HG03025 (cell line): ENCODE measurements around the gene CTNNBIP1.
"Not testable (repeated sequence)": the region's sequence is repeated elsewhere in the genome, so short reads cannot be mapped to it uniquely, and the experiment has no call there.

ENCODE experiments used
- ATAC-seq: cut with Tn5 transposase; IDR thresholded peaks from one replicate; pipeline ENCODE4 v1.9.1; 2021; ENCODE audit warnings: mild to moderate bottlenecking, moderate library complexity; ENCODE audit not compliant: unreplicated experiment, low FRiP score

Gene CTNNBIP1, protein sequence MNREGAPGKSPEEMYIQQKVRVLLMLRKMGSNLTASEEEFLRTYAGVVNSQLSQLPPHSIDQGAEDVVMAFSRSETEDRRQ

DNA sequence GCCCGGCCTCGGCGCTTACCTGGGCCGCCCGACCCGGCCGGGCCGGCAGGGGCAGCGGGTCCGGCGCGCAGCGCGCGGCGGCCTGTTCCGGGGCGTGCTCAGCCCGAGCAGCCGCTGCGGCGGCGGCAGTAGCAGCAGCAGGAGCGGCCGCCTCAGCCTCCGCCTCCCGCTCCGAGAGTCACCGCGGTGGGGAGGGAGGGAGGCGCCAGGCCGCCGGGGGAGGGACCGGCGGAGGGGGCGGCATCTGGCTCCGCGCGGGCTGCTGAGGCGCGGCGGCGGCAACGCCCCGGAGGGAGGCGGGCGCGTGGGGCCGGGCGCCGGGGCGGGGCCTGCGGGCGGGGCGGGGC, at the start of gene CTNNBIP1:
CTNNBIP1 (minus strand) TSS at position 194 of the 347 bp plus-strand sequence. CDS start 38,205 bp downstream, outside the sequence.
- peak; percentile 58 for ATAC-seq

DNA sequence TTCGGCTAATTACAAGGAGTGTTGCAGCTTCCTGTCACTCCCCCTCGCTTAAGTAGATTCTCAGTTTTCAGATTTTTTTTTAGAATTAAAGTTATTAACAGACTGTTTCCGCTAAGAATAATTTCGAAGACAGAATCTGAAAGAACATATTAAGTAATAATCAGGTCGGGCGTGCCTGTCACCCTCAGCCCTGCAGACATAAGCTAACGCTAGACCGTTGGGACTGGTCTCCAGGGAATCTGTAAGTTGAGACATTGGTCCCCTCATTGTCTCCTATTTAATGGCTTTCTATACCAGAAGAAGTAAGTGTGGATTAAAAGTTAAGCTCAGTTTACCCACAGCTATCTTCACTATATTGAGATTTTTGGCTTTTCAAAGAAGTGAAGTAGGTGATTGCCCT, 47.7 kb upstream of the CTNNBIP1 start:
- no peak for ATAC-seq

DNA sequence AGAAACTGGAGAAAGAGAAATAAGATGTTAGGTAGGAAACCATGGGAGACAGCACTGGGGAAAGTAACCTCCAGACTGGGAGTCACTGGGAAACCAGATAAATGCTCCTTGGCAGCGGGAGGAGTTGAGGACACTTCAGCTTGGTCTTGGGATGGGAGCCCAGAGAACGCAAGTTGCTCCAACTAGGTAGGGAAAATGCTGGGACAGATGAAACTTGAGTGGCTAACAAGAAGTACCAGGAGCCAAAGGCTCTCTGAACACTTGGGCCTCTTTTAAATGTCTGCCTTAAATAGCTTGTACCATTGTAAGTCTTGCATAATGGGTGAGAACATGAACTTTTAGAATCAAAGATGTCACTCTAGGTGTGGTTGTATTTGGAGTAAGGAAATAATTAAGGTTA, 36.2 kb upstream of the CTNNBIP1 start:
- no peak for ATAC-seq

DNA sequence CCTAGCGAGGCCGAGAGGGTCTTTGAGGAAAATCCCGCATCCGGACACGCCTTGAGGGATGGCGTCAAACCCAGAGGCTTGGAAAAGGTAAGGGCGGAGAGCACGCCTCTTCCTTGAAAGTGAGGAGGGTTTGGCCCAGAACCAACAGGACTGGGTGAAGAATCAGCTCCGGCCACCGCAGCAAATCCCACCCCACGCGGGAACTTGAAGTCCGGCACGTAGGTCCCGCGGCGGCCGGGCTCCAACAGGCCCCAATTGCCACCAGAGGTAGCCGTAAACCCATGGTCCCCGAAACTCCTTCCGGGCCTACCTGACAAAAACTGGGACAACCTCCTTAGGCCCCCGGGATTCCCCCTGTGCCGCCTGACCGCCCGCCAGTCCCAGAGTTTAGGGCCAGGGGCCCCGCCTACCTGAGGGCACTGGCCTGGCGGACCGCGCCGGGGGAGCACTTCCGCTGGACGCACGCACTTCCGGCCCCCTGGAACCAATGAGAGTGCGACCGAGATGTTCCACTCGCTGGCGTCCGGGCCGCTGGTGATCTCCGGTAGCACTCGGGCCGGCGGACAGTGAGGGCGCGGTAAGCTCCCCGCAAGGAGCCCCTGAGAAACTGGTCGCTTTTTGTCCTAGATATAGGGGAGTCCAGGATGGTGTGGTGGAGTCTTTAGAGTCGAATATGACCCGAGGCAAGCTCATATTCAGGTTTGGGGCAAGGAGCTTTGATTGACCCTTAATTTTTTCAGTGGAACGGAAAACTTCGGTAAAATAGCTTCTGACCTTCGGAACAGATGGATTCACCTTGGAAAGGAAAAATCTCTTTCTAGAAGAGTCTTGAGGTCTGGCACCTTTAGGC, 33.1 kb upstream of the CTNNBIP1 start, which contains the start of the genes LZIC and NMNAT1:
LZIC (minus strand) TSS at position 453 of the 850 bp plus-strand sequence. CDS start 6,772 bp downstream, outside the sequence.
NMNAT1 (plus strand) TSS at position 537 of the 850 bp plus-strand sequence. CDS start 28,599 bp downstream, outside the sequence.
- ATAC-seq: peak; percentile 92

DNA sequence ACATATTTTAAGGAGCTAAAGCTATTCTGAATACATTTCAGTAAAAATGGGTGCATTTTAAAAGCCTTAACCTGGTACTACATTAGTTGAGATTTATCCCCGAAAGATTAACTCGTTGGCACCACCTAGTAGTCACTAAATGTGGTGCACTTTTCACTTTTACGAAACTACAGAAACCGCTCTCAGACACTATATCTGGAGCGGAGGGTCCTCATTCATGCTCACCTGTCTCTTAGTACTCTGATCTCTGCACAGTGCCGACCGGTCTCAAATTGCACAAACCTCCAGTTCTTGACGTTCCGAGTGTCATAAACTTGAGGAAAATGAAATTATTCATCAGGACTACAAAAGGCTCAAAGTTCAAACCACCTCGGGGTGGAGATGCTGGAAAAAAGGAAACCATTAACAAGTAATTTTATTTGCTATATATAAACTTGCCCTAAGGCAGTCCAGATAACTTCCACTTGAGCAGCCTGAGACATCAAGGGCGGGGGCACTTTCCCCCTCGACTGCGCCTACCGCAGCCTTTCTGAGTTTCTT, 32.4 kb upstream of the CTNNBIP1 start:
- no peak for ATAC-seq

DNA sequence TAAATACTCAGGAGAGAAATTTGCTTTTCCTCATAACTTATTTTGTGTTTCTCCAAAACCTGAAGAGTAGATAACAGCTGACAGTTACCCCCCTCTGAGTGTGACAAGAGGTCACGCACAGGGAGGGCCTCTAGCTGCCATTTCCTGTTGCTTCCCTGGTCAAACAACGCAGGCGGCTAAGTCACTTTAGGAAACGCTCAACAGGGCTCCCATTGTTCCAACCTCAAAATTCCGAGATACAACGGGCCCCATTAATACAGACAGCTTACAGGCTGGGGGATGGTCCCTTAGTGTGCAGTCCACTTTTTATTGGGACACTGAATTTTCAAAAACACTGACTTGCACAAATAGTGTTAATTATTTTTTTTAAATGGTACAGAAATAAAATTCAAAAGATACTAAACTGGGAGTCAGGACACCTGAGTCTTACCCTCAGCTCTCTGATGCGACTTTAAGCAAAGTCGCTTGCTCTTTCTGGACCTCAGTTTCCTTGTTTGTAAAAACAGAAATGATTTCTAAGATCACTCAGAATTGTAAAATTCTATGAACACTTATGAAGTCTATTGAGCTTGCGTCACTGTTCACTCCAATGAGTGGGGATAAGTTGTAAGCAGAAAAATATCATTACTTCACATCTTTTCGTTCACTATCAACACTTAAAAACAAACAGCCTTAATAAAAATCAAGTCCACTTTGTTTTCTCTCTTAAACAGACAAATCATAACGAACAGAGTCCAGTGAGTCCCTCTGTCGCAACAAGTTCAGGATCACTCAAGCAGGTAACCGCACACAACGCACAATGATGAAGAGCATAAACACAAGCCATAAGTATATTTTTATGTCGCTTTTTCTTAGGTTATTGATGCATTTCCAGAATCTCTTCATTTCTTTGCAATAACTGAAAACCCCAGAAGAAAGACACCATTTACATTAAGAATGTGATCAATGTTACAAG, 19.6 kb upstream of the CTNNBIP1 start:
- ATAC-seq: no peak

DNA sequence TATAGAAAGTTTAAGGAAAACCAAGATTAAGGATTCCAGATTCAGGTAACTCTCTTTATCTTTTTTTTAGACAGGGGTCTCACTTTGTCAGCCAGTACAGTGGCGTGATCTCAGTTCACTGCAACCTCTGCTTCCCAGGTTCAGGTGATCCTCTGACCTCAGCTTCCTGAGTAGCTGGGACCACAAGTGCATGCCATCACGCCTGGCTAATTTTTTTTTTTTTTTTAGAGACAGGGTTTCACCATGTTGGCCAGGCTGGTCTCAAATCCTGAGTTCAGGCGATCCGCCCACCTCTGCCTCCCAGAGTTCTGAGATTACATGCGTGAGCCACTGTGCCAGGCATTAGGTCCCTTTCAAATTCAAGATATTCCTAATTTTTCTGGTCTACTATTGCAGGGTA, 17.2 kb upstream of the CTNNBIP1 start:
- ATAC-seq: no peak

DNA sequence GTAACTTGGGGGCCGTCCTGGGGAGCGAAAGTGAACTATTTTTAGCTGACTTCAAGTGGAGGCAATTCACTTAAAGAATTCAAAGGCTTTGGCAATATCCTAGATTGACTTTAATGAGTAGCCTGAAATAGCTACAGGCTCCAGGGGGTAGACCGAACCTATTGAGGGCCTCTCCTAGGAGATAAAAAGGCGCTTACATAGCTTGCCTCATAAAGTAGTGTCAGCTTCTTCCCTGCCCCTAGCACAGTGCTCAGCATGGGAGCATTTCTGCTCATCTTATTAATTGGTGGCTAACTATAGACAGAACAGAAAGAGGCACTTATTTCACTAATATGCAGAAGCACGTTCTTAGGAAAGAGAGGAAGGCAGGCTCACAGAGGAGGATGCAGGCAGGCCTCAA, 12.3 kb upstream of the CTNNBIP1 start:
- ATAC-seq: no peak

DNA sequence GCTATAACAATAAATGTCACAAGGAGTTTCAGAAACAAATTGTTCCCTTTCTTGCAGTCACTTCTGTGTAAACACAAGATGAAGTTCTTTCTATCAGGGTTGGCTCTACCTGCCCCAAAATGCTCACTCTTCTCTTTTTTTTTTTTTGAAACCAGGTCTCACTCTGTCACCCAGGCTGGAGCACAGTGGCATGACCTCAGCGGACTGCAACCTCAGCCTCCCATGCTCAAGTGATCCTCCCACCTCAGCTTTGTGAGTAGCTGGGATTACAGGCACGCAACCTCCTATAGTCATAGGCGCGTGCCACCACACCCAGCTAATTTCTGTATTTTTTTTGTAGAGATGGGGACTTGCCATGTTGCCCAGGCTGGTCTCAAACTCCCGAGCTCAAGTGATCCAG, 10.5 kb upstream of the CTNNBIP1 start:
- ATAC-seq: no peak

DNA sequence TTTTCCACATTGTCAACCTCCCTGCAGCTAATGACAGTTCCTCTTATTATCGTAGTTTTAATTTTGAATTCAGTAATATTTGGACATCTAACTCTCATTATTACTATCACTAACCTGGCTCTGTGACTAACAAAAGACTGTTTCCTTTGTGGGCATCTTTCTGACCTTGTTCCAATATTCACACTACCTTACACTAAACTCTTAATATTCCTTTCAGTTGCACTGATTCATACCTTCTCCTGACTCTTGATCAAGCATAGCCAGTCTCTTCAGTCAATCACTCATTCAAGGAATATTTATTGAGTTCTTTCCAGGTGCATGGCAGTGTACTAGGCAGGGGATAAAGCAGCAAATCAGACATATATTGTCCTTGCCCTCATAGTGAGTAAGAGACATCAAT, 7.8 kb upstream of the CTNNBIP1 start:
- ATAC-seq: no peak

DNA sequence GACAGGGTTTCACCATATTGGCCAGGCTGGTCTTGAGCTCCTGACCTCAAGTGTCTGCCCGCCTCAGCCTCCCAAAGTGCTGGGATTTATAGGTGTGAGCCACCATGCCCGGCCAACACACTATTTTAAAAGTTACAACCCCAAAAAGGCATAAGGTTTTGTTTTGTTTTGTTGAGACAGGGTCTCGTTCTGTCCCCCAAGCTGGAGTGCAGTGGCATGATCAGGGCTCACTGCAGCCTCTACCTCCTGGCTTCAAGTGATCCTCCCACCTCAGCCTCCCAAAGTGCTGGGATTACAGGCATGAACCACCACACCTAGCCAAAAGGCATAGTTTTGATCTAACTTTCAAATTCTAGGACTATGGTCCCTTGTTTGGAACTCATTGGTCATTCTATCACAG, 7.4 kb upstream of the CTNNBIP1 start:
- ATAC-seq: not testable (repeated sequence)

DNA sequence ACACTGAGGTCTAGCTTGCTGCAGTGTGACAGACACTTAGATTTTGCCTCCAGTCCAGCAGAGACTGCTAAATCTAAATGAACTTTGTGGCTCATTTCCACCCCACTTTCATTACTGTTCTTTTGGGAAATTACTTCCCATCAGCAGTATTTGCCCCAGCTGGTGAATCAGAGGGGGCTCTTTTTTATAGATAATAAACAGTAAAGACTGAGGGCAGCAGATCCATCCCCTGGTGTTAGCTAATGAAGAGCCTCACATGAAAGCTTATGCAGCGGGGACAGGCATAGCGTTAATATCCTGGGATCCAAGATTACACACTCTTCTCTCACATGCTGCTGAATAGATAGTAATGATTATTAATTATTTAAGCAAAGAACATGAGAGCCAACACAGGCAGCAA, 6.4 kb upstream of the CTNNBIP1 start:
- no peak for ATAC-seq

DNA sequence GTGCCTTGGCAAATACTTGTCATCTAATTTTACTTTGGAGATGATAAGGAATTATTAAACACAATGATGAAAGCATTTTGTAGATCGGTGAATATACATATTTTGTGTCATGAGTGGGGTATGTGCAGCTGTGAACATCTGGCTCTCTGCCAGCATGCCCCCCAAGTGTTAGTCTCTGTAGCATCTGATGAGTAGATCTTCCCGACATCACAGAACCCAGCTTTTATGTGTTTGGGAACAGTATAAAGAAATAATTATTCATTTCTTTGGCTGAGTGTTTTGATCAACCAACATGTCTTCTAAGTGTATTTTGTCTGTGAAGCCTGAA, 4.5 kb upstream of the CTNNBIP1 start:
- no peak for ATAC-seq

DNA sequence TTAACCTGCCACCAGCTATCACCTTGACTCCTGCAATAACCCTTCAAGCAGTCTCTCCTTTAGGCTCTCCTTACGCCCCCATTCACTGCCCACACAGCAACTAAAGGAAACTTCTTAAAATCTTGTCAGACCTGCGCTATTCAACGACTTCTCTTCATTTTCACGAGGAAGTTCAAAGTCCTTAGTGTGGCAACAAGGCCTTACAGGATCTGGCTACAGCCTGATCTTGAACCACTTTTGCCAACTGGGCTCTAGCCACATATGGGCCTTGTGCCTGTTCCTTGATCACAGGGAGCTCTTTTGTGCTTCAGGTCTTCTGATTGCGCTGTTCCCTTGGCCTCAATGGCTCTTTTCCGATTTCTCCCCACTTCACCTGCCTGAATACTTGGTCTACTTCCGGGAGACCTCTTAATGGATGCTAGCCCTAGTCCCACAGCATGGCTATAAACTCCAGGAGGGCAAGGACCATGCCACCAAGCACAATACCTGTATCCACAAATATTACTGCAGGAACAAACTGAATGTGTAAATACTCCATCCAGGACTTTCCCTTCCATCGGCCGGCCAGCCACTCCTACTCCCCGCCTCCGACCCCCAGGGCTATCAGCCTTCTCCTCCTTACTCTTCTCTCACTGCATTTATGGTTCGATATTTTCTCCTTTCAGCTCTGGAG, 2.3 kb upstream of the CTNNBIP1 start:
- ATAC-seq: no peak

DNA sequence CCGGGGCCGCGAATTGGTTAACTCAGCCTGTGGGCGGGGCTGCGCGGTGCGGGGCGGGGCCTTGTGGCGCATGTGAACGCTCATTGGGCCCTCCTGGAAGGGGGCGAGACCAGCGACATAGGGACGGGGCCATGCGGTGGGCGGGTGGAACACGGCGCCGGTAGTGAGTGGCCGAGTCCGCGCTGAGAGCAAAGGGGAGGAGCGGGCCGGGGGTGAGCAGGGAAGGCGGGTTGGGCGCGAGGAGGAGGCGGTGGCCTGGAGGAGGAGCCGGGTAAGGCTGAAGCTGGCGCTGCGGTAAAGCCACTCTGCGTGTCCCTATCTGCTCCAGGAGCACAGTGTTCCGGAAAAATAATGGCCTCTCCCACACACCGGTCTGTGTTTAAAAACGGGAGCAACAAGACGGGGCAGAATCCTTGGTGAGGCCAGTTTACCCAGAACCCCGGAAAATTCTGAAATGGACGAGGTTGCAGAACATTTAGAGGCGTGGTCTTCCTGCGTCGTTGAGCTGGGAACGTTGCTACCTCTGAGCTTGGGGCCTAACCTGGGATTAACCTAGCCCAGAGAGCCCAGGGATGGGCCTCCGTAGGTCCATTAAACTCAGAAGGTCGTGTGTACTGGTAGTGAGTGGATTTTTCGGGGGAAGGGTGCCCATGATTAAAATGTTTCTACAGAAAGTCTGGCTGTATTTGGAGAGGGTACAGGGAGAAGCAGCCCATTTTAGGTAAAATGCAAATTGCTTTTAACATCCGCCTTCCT, 532 bp upstream of the CTNNBIP1 start:
- peak; percentile 93 for ATAC-seq

DNA sequence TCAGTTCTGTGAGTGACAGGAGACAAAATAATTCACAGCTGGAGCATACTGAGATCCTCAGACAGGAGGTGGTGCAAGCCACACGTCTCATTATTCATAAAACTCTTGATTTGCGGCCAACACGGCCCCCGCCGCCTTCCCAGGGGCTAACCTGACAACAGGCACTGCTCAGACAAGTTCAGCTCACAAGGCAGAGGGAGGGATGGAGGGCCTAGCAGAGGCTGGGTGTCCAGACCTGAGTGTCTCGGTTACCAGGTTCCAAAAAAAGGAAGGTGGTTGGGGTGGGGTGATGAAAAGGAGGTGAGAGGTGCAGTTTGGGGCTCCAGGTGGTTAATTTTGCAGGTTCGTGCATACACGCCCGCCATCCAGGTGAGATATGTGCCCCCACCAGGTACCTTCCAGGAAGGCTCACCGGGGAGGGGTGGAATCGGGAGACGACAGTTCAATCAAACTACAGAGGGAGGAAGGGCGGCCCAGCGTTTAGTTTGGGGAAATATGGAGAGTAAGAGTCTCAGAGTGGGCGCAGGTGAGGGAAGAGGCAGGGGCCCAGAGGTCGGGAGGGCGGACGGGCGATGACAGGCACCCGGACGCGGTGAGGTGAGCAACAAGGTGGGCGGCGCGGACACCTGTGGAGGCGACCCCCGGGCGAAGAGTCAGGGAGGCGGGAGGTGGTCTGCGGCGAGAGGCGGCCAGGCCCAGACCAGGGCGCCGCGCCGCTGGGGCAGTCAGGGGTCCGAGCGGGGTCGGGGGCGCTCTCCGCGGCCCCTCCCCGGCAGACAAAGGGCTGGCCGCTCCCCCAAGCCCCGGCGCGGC, 629 bp downstream of the CTNNBIP1 start:
- ATAC-seq: peak; percentile 3

DNA sequence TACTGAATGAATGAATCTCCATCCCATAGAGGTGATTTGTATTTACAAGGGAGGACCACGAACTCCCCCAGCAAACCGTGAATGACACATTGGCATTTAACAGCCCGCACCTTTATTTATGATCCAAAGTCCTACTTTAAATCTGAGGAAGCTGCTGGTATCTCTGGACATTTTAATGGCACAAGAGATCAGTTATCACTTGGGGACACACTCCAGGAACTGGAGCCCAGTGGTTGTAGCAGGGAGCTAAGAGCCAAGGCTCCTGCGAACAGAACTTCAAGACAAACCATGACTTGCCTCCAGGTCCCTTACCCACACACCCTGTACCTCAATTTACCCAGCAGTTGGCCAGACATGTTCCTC, 1.2 kb downstream of the CTNNBIP1 start:
- no peak for ATAC-seq

DNA sequence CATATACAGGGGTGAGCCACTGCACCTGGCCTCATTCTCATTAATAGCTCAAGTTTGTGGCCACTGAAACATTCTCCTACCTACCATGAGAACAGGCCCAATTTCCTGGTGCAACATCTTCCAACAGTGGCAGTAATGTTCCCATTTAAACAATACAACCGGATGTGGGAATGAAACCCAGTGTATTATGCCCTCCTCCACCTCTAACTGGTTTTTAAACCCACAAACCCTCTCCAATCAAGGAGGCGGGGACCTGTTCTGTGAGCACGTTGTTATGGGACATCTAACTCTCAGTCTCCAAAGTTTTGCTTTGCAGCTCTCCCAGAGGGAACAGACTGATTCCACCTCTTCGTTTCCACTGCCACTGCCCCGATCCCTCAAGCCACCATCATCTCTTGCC, 2.6 kb downstream of the CTNNBIP1 start:
- ATAC-seq: no peak

DNA sequence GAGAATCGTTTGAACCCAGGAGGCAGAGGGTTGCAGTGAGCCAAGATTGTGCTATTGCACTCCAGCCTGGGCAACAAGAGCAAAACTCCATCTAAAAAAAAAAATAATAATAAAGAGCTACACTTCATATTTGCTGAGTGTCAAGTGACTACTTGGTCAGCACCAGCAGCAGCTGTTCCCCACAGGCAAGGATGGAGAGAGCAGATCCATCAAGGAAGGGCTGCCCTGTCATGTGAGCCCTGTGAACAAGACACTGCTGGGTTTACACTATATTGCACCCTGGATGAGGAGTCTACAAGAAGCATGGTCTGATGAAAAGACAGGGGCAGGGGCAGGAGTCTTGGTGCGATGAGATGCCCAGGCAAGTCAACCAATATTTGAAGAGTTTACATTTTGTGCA, 3.6 kb downstream of the CTNNBIP1 start:
- ATAC-seq: no peak
